ENCODE measurements around the gene RENBP. TPM values are rescaled to one million over a fixed set of nuclear protein-coding genes. Genes with fewer than 3 reads are reported as not detected.

RENBP gene
- total and polyA plus RNA-seq, 2 donors, result 4.4 to 12.1 TPM

DNA sequence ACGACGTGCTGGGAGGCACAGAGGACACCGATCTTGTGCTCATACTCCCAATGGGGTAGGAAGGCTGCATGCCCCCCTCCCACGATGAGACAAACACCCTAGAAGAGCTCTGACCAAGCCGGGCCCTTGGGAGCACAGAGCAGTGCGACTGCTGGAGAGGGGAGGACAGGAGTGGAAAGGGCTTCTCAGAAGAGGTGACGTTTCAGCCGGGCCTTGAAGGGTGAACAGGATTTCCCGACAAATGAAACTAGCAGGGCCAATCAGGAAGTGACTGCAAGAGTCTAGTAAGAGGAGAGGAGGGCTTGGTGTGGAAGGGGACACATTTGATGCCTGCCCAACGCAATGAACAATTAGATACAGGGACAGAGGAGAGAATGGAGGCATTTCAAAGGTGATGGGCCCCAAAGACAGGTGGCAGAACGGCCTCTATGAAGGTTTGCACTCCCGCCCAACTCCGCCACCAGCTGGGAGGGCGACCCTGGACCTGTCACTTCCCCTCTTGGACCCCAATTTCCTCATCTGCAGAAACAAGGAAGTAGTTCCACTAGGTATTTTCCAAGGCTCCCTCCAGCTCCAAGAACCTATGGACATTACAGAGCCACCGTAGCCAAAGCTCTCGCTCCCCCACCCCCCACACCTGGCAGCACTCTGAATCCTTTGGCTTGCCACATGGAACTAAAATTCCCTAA is 23.2 kb upstream of the RENBP start:
- no peaks in the 10 kb centered on the region for H3K4me1 ChIP-seq (ENCODE audit: insufficient read depth)
- DNase-seq (ENCODE audit: extremely low spot score), result no peak
- no peaks in the 10 kb centered on the region for H3K36me3 ChIP-seq (ENCODE audit: insufficient read depth)
- no peak overlapping the region for H3K4me3 ChIP-seq (ENCODE audit: low read depth, low read length)
- WGBS, result 57% methylated on average over 16 of the region's 16 CpGs
- H3K27ac ChIP-seq (ENCODE audit: low read depth), result no peak overlapping the region

DNA sequence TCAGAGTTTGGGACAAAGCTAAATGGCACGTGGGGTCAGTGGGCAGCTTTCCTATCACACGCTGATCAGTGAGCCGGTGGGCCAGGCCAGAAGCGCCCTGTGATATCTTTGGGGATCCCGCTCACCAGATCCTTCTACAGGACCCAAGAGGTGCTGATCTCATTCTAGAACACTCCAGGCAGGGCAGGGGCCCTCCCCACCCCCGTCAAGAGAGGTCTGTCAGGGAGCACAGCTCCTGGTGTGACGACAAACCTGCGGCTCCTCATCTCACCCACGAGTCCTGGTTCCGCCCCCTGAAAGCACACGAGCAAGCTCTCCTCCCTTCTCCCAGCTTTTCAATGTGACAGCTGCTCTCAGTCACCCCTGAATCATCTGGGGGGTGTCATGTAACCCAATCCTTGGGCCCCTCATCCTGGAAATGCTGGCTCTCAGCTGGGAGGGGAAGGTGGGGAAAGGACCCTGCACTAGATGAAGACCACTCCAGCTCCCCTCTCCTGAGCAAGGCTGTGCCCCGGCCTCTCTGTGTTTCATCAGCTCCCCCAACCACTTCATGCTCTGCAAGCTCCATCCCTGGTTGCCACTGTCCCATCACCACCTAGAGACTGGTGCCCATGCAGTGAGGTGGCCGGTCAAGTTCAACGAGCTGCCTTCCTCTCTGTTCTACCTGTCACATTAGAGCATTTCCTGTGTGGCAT is 22.5 kb upstream of the RENBP start:
- no peaks in the 10 kb centered on the region for H3K36me3 ChIP-seq (ENCODE audit: insufficient read depth)
- DNase-seq (ENCODE audit: extremely low spot score), result no peak
- 63% methylated on average over 14 of the region's 14 CpGs for WGBS
- no peak overlapping the region for H3K27ac ChIP-seq (ENCODE audit: low read depth)
- H3K4me1 ChIP-seq (ENCODE audit: insufficient read depth), result no peaks in the 10 kb centered on the region
- no peak overlapping the region for H3K4me3 ChIP-seq (ENCODE audit: low read depth, low read length)

DNA sequence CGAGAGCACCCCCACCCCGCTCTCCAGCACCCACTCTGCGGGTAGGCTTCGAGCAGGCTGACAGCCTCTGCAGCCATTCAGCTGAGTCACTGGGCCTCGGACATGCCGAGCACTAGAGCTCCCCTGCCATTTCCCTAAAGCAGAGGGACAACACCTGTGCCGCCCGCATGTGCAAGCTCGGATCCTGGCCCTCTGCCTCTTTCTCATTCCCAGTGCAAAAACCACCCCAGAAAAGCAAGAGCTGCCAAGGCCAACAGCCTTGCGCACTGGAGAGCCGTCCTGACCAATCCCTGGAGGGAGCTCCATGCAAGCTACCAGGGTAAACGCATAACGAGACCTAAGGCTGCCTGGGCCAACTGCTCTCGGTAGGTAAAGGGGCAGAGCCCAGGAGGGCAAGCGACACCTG is 21.8 kb upstream of the RENBP start:
- H3K4me1 ChIP-seq (ENCODE audit: insufficient read depth), result no peaks in the 10 kb centered on the region
- WGBS, result 52% methylated on average over 15 of the region's 15 CpGs
- H3K4me3 ChIP-seq (ENCODE audit: low read depth, low read length), result no peak overlapping the region
- no peaks in the 10 kb centered on the region for H3K36me3 ChIP-seq (ENCODE audit: insufficient read depth)
- no peak for DNase-seq (ENCODE audit: extremely low spot score)
- no peak overlapping the region for H3K27ac ChIP-seq (ENCODE audit: low read depth)

DNA sequence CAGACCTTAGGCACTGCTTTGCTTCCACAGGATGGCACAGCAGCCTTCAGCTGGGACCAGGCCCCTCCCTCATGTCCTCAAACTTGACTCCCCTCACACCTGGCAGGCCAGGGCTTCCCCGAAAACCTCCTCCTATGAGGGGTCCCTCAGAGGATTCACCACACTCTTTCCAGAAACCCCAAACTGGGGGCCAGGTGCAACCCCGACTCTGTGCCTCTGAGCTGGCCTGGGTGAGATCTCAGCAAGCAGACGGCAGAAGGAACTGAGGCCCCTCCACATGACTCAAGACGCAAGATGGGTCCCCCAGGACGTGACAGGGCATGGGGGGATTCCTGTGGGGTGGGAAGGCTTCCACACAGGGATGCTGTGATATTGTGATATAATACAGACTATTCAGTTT is 21.0 kb upstream of the RENBP start:
- 82% methylated on average over 5 of the region's 5 CpGs for WGBS
- H3K36me3 ChIP-seq (ENCODE audit: insufficient read depth), result no peaks in the 10 kb centered on the region
- H3K4me3 ChIP-seq (ENCODE audit: low read depth, low read length), result no peak overlapping the region
- no peak for DNase-seq (ENCODE audit: extremely low spot score)
- H3K4me1 ChIP-seq (ENCODE audit: insufficient read depth), result no peaks in the 10 kb centered on the region
- no peak overlapping the region for H3K27ac ChIP-seq (ENCODE audit: low read depth)

DNA sequence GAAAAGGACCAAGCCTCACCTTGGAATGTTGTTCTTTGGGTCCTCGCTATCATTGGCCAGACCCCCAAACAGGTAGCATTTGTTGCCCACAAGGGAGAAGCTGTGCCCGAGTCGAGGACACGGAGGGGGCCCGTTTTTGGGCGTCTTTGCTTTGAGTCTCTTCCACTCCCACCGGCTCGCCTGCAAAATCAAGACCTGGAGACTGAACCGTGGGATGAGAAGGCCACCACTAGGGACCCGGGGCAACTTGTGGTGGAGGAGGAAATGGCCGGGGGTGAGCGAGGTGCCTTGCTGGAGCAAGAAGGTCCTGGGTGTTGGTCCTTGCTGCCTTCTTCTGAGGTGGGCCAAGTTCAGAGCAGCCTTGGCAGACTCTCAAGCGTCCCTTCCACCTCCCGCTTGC is 19.7 kb upstream of the RENBP start:
- H3K36me3 ChIP-seq (ENCODE audit: insufficient read depth), result no peaks in the 10 kb centered on the region
- no peak for DNase-seq (ENCODE audit: extremely low spot score)
- no peak overlapping the region for H3K27ac ChIP-seq (ENCODE audit: low read depth)
- 89% methylated on average over 13 of the region's 14 CpGs for WGBS
- H3K4me1 ChIP-seq (ENCODE audit: insufficient read depth), result no peaks in the 10 kb centered on the region
- no peak overlapping the region for H3K4me3 ChIP-seq (ENCODE audit: low read depth, low read length)

DNA sequence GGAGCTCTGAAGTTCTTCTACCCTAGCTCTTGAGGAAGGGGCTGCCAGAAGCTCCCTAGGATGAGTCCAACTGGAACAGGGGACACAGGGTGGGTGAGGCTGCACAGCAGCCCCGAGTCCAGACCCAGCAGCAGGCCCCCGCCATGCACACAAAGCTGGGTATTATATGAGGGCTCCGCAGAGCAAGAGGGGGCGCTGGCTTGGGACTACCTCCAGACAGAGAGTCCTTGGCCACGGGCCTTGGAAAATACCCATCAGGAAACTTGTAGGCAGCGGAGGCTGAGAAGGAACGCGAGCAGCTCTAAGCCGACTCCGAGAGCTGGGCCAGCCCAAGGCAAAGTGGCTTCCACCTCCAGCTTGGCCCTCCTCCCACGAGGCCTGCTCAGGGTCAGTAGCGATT is 19.1 kb upstream of the RENBP start:
- no peak for DNase-seq (ENCODE audit: extremely low spot score)
- Histone ChIP-seq H3K4me1 (ENCODE audit: insufficient read depth) (no peaks in the 10 kb centered on the region), H3K36me3 (ENCODE audit: insufficient read depth) (no peaks in the 10 kb centered on the region), H3K27ac (ENCODE audit: low read depth) (no peak overlapping the region), H3K4me3 (ENCODE audit: low read depth, low read length) (no peak overlapping the region)
- 90% methylated on average over 12 of the region's 12 CpGs for WGBS

DNA sequence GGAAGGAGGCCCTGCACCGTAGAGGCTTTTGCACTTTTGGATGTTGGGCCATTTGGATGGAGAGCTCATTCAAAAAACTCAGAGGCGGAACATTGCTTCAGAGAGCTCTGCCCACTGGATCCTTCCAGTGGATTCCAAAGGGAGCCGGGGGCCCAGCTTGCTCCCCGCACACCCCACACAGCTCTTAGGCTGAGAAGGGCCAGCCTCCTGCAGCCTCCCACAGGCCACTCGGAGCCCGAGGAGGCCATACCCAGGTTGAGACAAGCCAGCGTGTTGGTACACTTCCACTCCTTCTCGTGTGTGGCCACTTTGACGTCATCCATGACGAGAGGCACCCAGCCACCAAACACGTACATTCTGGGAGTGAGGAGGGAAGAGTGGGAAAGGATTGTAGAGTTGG is 16.8 kb upstream of the RENBP start:
- H3K4me1 ChIP-seq (ENCODE audit: insufficient read depth), result no peaks in the 10 kb centered on the region
- no peaks in the 10 kb centered on the region for H3K36me3 ChIP-seq (ENCODE audit: insufficient read depth)
- H3K4me3 ChIP-seq (ENCODE audit: low read depth, low read length), result no peak overlapping the region
- 85% methylated on average over 11 of the region's 11 CpGs for WGBS
- H3K27ac ChIP-seq (ENCODE audit: low read depth), result no peak overlapping the region
- no peak for DNase-seq (ENCODE audit: extremely low spot score)

DNA sequence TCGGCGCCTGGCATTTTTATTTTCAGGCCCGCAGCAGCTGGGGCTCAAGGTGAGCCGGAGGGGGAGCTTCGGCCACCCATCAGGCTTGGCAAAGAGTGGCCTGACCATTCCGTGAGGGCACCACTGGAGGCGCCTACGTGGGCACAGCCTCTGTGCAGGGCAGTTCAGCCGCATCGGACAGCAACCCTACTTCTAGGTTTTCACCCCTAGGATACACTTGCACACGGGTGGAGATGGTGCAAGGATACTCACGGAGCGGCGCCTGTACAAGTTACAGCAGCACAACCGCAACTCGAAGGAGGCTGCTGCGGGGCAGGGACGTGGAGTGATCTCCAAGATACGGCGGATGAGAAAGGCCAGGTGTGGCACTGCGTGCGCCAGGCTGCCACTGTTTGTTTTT is 16.3 kb upstream of the RENBP start:
- WGBS, result 89% methylated on average over 22 of the region's 22 CpGs
- Histone ChIP-seq H3K4me1 (ENCODE audit: insufficient read depth) (no peaks in the 10 kb centered on the region), H3K27ac (ENCODE audit: low read depth) (no peak overlapping the region), H3K4me3 (ENCODE audit: low read depth, low read length) (no peak overlapping the region), H3K36me3 (ENCODE audit: insufficient read depth) (no peaks in the 10 kb centered on the region)
- DNase-seq (ENCODE audit: extremely low spot score), result no peak

DNA sequence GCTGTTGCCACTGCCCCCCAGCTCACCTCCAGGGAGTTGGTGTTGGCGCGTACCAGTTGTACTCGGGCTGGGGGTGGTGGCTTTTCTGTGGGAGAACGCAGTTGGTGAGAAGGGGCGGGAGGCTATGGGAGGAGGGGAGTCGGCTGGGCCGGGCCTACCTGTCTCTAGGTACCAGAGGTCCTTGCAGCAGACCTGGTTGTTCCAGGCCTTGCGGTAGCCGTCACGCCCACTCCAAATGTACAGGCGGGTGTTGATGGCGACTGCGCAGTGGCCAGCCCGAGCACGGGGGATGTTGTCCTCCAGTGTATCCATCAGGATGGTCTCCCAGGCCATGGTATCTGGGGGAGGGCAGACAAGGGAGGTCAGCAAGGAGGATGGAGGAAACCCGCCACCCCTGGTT is 15.6 kb upstream of the RENBP start:
- H3K4me3 ChIP-seq (ENCODE audit: low read depth, low read length), result no peak overlapping the region
- no peaks in the 10 kb centered on the region for H3K36me3 ChIP-seq (ENCODE audit: insufficient read depth)
- no peak overlapping the region for H3K27ac ChIP-seq (ENCODE audit: low read depth)
- no peaks in the 10 kb centered on the region for H3K4me1 ChIP-seq (ENCODE audit: insufficient read depth)
- WGBS, result 95% methylated on average over 16 of the region's 16 CpGs
- DNase-seq (ENCODE audit: extremely low spot score), result no peak

DNA sequence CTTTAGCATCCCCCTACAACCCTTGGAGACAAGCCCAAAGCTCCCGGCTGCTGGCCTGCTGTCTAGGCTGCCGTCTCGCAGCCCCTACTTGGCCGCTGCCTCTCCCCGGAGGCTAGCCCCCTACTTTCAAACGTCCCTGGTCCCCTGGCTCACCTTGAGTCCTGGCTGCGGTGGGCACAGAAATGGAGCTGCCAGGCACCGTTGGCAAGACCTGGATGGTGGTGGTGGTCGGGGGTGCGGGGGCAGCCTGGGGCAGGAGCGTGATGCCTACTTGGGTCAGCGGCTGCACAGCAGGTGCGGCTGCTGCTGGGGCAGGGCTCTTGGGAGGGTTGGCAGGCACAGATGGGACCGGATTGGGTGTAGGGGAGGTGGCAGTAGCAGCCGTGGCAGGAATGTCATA is 15.2 kb upstream of the RENBP start:
- no peak for DNase-seq (ENCODE audit: extremely low spot score)
- 90% methylated on average over 15 of the region's 15 CpGs for WGBS
- no peaks in the 10 kb centered on the region for H3K36me3 ChIP-seq (ENCODE audit: insufficient read depth)
- H3K4me3 ChIP-seq (ENCODE audit: low read depth, low read length), result no peak overlapping the region
- no peaks in the 10 kb centered on the region for H3K4me1 ChIP-seq (ENCODE audit: insufficient read depth)
- no peak overlapping the region for H3K27ac ChIP-seq (ENCODE audit: low read depth)

DNA sequence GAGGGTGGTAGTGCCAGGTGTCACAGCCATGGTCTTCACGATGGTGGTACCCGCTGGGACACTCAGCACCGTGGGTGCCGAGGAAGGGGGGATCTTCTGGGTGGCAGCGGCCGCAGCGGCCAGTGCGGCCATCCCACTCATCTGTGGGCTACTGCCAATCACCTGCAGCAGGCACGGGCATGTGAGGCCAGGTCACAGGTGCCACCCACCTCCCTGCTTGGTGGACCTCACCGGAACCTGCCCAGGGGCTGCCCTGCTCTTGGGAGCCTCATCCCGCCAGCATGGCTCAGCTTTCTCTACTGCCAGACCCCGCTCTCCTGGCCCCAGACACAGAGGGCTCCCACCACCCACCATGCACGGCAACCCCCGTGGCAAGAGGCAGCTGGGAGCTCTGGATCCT is 14.2 kb upstream of the RENBP start:
- Histone ChIP-seq H3K27ac (ENCODE audit: low read depth) (no peak overlapping the region), H3K4me1 (ENCODE audit: insufficient read depth) (no peaks in the 10 kb centered on the region), H3K36me3 (ENCODE audit: insufficient read depth) (no peaks in the 10 kb centered on the region), H3K4me3 (ENCODE audit: low read depth, low read length) (no peak overlapping the region)
- WGBS, result 92% methylated on average over 14 of the region's 14 CpGs
- no peak for DNase-seq (ENCODE audit: extremely low spot score)

DNA sequence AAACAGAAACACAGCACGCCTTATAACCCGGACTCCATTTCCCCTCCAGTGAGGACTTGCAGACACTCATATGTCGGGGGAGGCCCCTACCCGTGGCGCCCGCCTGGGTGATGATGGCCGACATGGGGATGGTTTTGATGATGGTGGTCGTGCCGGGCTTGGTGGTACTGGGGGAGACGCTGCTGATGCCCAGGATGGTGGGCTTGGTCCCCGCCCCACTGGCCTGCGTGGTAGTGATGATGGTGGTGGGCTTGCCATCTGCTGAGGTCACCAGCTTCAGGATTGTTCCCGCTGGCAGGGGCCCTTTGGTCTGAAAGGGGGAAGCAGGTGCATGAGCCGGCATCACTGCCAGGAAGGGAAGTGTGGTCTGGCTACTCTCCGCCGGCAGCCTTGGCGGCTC is 12.8 kb upstream of the RENBP start:
- no peak overlapping the region for H3K27ac ChIP-seq (ENCODE audit: low read depth)
- H3K36me3 ChIP-seq (ENCODE audit: insufficient read depth), result no peaks in the 10 kb centered on the region
- no peak overlapping the region for H3K4me3 ChIP-seq (ENCODE audit: low read depth, low read length)
- H3K4me1 ChIP-seq (ENCODE audit: insufficient read depth), result no peaks in the 10 kb centered on the region
- 85% methylated on average over 17 of the region's 17 CpGs for WGBS
- DNase-seq (ENCODE audit: extremely low spot score), result no peak

DNA sequence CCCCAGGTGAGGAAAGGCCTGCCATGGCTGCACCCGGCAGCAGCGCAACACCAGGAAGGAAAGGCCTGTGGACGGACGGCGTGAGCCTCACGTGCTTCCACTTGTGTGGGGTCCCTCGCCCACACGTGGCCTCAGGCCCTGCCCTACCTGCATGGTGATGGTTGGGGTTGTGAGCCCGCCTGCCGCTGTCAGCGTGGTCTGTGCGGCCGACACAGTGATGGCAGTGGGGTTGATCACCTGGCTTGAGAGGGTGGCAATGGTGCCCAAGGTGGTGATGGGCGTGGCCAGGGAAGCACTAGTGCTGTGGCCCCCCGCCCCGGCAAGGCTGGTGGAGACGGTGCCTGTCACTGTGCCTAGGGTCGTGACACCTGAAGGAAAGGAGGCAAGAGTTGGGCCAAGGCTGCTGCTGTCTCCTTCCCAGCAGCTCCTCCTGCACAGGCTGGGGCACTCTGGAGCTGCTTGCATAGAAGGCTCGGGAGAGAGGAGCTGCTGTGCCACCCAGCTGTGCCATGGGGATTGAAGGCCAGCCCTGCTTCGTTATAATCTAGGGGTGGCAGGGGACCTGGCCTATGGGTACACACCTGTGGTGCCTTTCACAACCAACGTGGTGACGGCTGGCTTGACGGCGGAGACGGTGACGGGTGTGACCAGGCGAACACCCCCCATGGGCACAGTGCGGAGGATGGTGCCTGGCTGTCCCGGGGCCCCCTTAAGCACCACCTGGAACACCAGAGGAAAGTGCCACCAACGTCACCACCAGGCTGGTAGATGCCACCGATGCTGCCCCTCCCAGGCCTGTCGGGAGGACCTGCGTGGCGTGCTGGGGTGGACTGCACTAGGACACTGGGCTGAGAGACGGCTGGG is 11.8 kb upstream of the RENBP start:
- H3K36me3 ChIP-seq (ENCODE audit: insufficient read depth), result no peaks in the 10 kb centered on the region
- DNase-seq (ENCODE audit: extremely low spot score), result no peak
- WGBS, result 87% methylated on average over 35 of the region's 35 CpGs
- H3K4me3 ChIP-seq (ENCODE audit: low read depth, low read length), result no peak overlapping the region
- H3K27ac ChIP-seq (ENCODE audit: low read depth), result no peak overlapping the region
- no peaks in the 10 kb centered on the region for H3K4me1 ChIP-seq (ENCODE audit: insufficient read depth)

DNA sequence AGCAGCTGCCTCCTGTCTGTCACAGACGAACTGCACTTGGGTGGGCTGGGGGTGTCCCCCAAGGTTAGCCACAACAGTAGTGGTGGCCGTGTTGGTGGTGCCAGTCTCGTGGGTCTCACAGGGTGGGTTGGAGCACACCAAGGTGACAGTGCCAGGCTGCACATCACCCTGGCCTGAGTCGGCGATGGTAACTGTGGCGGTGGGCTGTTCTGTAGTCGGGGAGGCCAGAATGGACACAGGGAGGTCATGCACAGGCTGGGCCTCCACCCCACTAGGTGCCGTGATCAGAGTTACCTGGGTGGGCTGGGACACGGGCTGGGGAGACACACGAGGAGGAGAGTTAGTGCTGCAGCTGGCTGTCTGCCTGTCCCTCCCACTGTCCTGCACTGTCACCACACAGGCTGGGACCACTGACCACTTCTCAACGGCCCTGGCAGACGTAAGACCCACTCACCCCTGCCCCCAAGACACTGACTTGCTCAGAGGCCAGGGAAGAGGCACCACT is 10.8 kb upstream of the RENBP start:
- 73% methylated on average over 12 of the region's 12 CpGs for WGBS
- no peaks in the 10 kb centered on the region for H3K4me1 ChIP-seq (ENCODE audit: insufficient read depth)
- no peak overlapping the region for H3K4me3 ChIP-seq (ENCODE audit: low read depth, low read length)
- no peak overlapping the region for H3K27ac ChIP-seq (ENCODE audit: low read depth)
- no peak for DNase-seq (ENCODE audit: extremely low spot score)
- no peaks in the 10 kb centered on the region for H3K36me3 ChIP-seq (ENCODE audit: insufficient read depth)

All from urinary bladder (tissue), 4 donors.